GM06990 (cell line): ENCODE measurements around the gene DENND1A.
A peak's percentile ranks its signal among the peaks of the same experiment; 100 is the strongest.

Source experiments
- DNase-seq: peaks from one replicate; pipeline ENCODE4 v3.0.0-alpha.2; 2011; ENCODE audit not compliant: insufficient read length; ENCODE audit errors: extremely low read depth
- H3K27me3 ChIP-seq: replicated peaks from 2 replicates; pipeline ENCODE4 v1.6.0; 2011; ENCODE audit warnings: low read length; ENCODE audit not compliant: control insufficient read depth, insufficient read depth
- H3K36me3 ChIP-seq: 2 replicates; pipeline ENCODE4 v1.5.1; 2011; ENCODE audit warnings: low read length; ENCODE audit not compliant: control insufficient read depth, insufficient read depth
- H3K4me3 ChIP-seq: replicated peaks from 2 replicates; pipeline ENCODE4 v1.5.1; 2011; ENCODE audit warnings: low read depth, mild to moderate bottlenecking, control low read depth, low read length
- TF ChIP-seq, protein P1 (sequence below): IDR thresholded peaks from 2 replicates; pipeline ENCODE4 v1.5.1; 2011; ENCODE audit warnings: low read length, control low read depth, mild to moderate bottlenecking, inconsistent platforms; ENCODE audit not compliant: insufficient read depth, poor library complexity, severe bottlenecking

DENND1A gene

GRCh38 chr9:123544007-123544827 lies 385.7 kb downstream of the DENND1A start:
- TF ChIP-seq, protein P1, sequence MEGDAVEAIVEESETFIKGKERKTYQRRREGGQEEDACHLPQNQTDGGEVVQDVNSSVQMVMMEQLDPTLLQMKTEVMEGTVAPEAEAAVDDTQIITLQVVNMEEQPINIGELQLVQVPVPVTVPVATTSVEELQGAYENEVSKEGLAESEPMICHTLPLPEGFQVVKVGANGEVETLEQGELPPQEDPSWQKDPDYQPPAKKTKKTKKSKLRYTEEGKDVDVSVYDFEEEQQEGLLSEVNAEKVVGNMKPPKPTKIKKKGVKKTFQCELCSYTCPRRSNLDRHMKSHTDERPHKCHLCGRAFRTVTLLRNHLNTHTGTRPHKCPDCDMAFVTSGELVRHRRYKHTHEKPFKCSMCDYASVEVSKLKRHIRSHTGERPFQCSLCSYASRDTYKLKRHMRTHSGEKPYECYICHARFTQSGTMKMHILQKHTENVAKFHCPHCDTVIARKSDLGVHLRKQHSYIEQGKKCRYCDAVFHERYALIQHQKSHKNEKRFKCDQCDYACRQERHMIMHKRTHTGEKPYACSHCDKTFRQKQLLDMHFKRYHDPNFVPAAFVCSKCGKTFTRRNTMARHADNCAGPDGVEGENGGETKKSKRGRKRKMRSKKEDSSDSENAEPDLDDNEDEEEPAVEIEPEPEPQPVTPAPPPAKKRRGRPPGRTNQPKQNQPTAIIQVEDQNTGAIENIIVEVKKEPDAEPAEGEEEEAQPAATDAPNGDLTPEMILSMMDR: peak; percentile 82
- DNase-seq: no peak
- Histone ChIP-seq H3K27me3 (no peaks in the 10 kb centered on the region), H3K4me3 (no peak overlapping the region), H3K36me3 (peaks cover 5% of the 10 kb centered on the region)

DNA sequence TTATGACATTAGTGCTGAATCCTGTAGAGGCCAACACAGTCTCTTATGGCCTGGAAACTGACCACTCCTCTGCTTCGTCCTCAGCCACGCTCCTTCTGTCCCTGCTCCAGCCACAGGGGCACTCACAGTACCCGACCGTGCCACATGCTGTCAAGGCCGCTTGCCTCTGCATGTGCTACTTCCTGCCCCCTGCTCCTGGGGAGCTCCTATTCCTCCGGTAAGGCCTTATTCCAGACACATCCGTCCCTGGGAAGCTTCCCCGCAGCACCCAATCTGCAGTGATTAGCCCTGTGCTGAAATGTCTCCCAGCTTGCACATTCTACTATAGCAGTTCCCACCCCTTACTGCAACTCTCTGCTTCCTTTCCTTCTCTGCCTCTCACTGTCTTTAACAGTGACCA lies 386.4 kb downstream of the DENND1A start:
- TF ChIP-seq, protein P1: no peak
- H3K4me3 ChIP-seq: no peak overlapping the region

GRCh38 chr9:123542435-123543225 lies 387.3 kb downstream of the DENND1A start:
- H3K4me3 ChIP-seq: no peak overlapping the region
- TF ChIP-seq, protein P1: no peak
- no peaks in the 10 kb centered on the region for H3K27me3 ChIP-seq
- H3K36me3 ChIP-seq: peaks cover 5% of the 10 kb centered on the region
- DNase-seq: no peak

More for the DNA sequence above, 386.4 kb downstream of the DENND1A start:
- no peaks in the 10 kb centered on the region for H3K27me3 ChIP-seq
- DNase-seq: no peak
- H3K36me3 ChIP-seq: peaks cover 5% of the 10 kb centered on the region

DNA sequence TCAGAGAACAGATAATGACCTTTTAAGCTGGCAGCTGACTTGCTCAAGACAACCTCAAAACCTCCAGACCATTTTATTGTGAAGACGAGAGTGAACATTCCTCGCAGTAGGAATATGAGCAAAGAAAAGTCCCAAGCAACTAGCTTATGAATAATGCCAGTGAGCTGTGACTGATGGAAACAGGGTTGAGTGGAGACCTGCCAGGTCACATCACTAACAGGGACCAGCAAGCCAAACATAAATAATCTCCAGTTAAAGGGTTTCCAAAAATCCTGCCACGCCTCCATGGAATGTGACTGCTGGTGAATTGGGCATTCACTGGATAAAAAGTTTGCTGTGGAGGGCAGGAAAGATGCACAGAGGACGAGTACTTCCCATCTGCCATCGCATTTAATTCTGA lies 388.5 kb downstream of the DENND1A start:
- TF ChIP-seq, protein P1: no peak
- peaks cover 5% of the 10 kb centered on the region for H3K36me3 ChIP-seq
- H3K27me3 ChIP-seq: no peaks in the 10 kb centered on the region
- H3K4me3 ChIP-seq: no peak overlapping the region
- DNase-seq: no peak

DNA sequence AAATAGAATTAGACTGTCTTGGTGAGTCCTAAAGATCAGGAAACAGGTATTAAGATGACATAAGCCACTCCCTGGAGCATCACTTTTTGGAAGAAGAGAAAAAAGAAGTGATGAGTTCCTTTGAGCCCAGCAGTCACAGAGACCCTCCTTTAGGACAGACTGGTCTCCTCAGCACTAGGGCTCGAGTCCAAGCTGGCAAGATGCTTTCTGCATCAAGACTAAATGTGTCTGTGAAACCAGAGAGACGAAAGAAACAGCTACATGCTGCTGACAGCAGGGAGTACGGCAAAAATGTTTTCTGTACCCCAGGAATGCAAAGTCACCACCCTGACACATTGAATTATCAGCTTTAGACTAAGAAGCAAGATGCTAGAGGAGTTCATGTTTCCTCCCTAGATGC lies 389.5 kb downstream of the DENND1A start:
- Histone ChIP-seq H3K27me3 (no peaks in the 10 kb centered on the region), H3K36me3 (peaks cover 5% of the 10 kb centered on the region), H3K4me3 (no peak overlapping the region)
- TF ChIP-seq, protein P1: no peak
- no peak for DNase-seq
